Measurements from ENCODE around the gene YTHDF1. TPM values are rescaled to one million over a fixed set of nuclear protein-coding genes. Genes with fewer than 3 reads are reported as not detected.

The YTHDF1 gene
- total and polyA plus RNA-seq, 2 donors: 18.6 to 38.2 TPM

DNA sequence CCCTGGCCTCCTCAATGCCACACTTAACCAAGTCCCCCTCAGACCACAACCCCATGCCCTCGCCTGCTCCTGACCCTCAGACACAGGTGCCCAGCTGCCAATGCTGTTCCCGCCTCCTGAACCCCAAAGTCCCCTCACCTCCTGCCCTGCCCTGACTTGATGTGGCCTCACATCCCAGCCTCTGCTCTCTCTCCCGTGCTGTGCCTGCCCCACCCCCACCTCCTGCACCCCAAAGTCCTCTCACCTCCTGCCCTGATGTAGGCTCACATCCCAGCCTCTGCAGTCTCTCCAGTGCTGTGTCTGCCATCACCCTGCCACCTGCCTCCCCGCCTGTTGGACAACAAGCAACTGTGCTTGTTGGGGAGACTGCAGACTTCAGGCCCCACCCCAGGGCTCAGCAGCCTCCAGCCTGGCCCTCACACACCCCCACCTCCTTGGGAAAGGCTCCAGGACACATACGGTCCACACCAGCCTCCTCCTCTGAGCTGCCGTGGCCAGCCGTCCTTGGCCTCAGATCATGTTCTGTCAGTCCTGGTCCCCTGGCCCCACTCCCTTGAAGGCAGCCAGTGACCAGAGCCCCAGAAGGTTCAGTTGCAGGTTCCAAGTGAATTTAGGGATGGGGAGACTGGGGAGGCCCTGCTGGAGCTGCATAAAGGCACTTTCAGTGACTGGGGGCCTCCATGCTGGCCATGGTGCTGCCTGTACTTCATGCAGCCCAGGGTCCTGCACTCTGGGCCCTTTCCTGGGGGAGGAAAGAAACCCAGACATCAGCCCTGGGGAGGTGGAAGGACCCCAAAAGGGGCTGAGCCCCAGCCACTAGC is 28.4 kb downstream of the YTHDF1 start:
- H3K9me3 ChIP-seq (ENCODE audit: control insufficient read depth in 2 of 2, insufficient read depth in 1 of 2, low read length in 1 of 2): no peaks in the 10 kb centered on the region
- peaks cover 0 to 12% of the 10 kb centered on the region in 2 donors for H3K27me3 ChIP-seq (ENCODE audit: control insufficient read depth in 2 of 2, insufficient read depth in 1 of 2, low read length in 1 of 2)
- H3K4me3 ChIP-seq (ENCODE audit: low read length in 2 of 2): no peak overlapping the region
- no peak for DNase-seq (ENCODE audit: low read depth in 6 of 9, low spot score in 9 of 9)
- no peaks in the 10 kb centered on the region for H3K36me3 ChIP-seq (ENCODE audit: control insufficient read depth in 2 of 2, insufficient read depth in 2 of 2, low read length in 1 of 2)
- peaks cover 4 to 5% of the 10 kb centered on the region in 2 donors for H3K4me1 ChIP-seq (ENCODE audit: control insufficient read depth in 2 of 2, insufficient read depth in 2 of 2, low read length in 2 of 2)
- 94% methylated on average over 7 of the region's 7 CpGs for WGBS
- H3K27ac ChIP-seq (ENCODE audit: low read depth in 1 of 2, low read length in 1 of 2): no peak overlapping the region

DNA sequence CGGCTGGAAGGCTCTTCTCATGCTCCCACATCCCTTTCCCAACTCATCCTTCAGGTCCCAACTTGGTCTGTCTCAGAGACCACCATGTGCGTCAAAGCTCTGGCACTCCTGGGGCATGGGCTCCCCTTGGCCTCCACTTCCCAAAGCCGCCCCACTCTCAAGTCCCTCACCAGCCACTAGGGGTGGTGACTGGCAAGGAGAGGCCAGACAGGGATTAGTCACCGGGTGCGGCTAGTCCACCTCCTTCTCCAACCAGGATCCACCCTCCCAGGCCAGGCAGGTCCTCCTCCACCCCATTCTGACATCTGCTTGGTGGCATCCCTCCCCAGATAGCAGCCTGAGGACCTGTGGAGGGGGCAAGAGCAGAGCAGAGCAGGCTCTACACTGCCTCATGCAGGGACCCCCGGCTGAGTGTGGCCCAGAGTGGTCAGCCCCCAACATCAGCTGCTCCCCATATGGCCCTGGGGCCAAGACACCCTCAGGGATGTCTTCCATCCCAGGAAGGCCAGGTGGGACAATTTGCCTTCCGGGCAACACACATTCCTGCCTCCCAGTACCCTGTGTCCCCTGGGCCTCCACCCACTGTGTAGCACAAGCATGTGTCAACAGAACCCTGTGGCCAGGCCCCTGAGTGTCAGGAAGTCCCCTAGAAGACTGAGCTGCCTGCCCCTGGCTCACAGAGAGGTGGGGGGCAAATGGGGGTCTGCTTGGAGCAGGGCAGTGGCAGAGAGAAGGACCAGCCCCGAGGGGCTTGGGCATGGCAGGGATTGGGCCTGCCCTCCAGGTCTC is 29.2 kb downstream of the YTHDF1 start:
- no peak for DNase-seq (ENCODE audit: low read depth in 6 of 9, low spot score in 9 of 9)
- peaks cover 4 to 5% of the 10 kb centered on the region in 2 donors for H3K4me1 ChIP-seq (ENCODE audit: control insufficient read depth in 2 of 2, insufficient read depth in 2 of 2, low read length in 2 of 2)
- 97% methylated on average over 8 of the region's 8 CpGs for WGBS

GRCh38 chr20:63186084-63186483 is 29.8 kb downstream of the YTHDF1 start:
- H3K27me3 ChIP-seq (ENCODE audit: control insufficient read depth in 2 of 2, insufficient read depth in 1 of 2, low read length in 1 of 2): peaks cover 2 to 26% of the 10 kb centered on the region in 2 donors
- DNase-seq (ENCODE audit: low read depth in 6 of 9, low spot score in 9 of 9): no peak
- no peak overlapping the region for H3K27ac ChIP-seq (ENCODE audit: low read depth in 1 of 2, low read length in 1 of 2)
- 90% methylated on average over 8 of the region's 8 CpGs for WGBS
- no peak overlapping the region for H3K4me3 ChIP-seq (ENCODE audit: low read length in 2 of 2)
- no peaks in the 10 kb centered on the region for H3K36me3 ChIP-seq (ENCODE audit: control insufficient read depth in 2 of 2, insufficient read depth in 2 of 2, low read length in 1 of 2)
- no peaks in the 10 kb centered on the region for H3K9me3 ChIP-seq (ENCODE audit: control insufficient read depth in 2 of 2, insufficient read depth in 1 of 2, low read length in 1 of 2)
- peaks cover 4 to 5% of the 10 kb centered on the region in 2 donors for H3K4me1 ChIP-seq (ENCODE audit: control insufficient read depth in 2 of 2, insufficient read depth in 2 of 2, low read length in 2 of 2)

More for the DNA sequence above, 29.2 kb downstream of the YTHDF1 start:
- H3K9me3 ChIP-seq (ENCODE audit: control insufficient read depth in 2 of 2, insufficient read depth in 1 of 2, low read length in 1 of 2): no peaks in the 10 kb centered on the region
- no peak overlapping the region for H3K27ac ChIP-seq (ENCODE audit: low read depth in 1 of 2, low read length in 1 of 2)
- H3K27me3 ChIP-seq (ENCODE audit: control insufficient read depth in 2 of 2, insufficient read depth in 1 of 2, low read length in 1 of 2): peaks cover 2 to 20% of the 10 kb centered on the region in 2 donors
- H3K4me3 ChIP-seq (ENCODE audit: low read length in 2 of 2): no peak overlapping the region
- H3K36me3 ChIP-seq (ENCODE audit: control insufficient read depth in 2 of 2, insufficient read depth in 2 of 2, low read length in 1 of 2): no peaks in the 10 kb centered on the region

GRCh38 chr20:63185215-63185796 is 30.6 kb downstream of the YTHDF1 start:
- Histone ChIP-seq H3K36me3 (ENCODE audit: control insufficient read depth in 2 of 2, insufficient read depth in 2 of 2, low read length in 1 of 2) (no peaks in the 10 kb centered on the region), H3K4me1 (ENCODE audit: control insufficient read depth in 2 of 2, insufficient read depth in 2 of 2, low read length in 2 of 2) (peaks cover 4 to 5% of the 10 kb centered on the region in 2 donors), H3K27me3 (ENCODE audit: control insufficient read depth in 2 of 2, insufficient read depth in 1 of 2, low read length in 1 of 2) (peaks cover 9 to 34% of the 10 kb centered on the region in 2 donors), H3K27ac (ENCODE audit: low read depth in 1 of 2, low read length in 1 of 2) (no peak overlapping the region), H3K9me3 (ENCODE audit: control insufficient read depth in 2 of 2, insufficient read depth in 1 of 2, low read length in 1 of 2) (no peaks in the 10 kb centered on the region), H3K4me3 (ENCODE audit: low read length in 2 of 2) (no peak overlapping the region)
- 94% methylated on average over 21 of the region's 21 CpGs for WGBS
- no peak for DNase-seq (ENCODE audit: low read depth in 6 of 9, low spot score in 9 of 9)

- Histone ChIP-seq H3K27ac (ENCODE audit: low read depth in 1 of 2, low read length in 1 of 2) (no peak overlapping the region), H3K4me1 (ENCODE audit: control insufficient read depth in 2 of 2, insufficient read depth in 2 of 2, low read length in 2 of 2) (peaks cover 0 to 5% of the 10 kb centered on the region in 2 donors), H3K36me3 (ENCODE audit: control insufficient read depth in 2 of 2, insufficient read depth in 2 of 2, low read length in 1 of 2) (no peaks in the 10 kb centered on the region), H3K27me3 (ENCODE audit: control insufficient read depth in 2 of 2, insufficient read depth in 1 of 2, low read length in 1 of 2) (peaks cover 26 to 49% of the 10 kb centered on the region in 2 donors), H3K4me3 (ENCODE audit: low read length in 2 of 2) (no peak overlapping the region), H3K9me3 (ENCODE audit: control insufficient read depth in 2 of 2, insufficient read depth in 1 of 2, low read length in 1 of 2) (no peaks in the 10 kb centered on the region)
- 51% methylated on average over 13 of the region's 13 CpGs for WGBS
- DNase-seq (ENCODE audit: low read depth in 6 of 9, low spot score in 9 of 9): peak in 4 of 9 donors; percentile 17 to 37 (median 30)
These were observed 32.3 kb downstream of the YTHDF1 start for GRCh38 chr20:63183422-63184146.

DNA sequence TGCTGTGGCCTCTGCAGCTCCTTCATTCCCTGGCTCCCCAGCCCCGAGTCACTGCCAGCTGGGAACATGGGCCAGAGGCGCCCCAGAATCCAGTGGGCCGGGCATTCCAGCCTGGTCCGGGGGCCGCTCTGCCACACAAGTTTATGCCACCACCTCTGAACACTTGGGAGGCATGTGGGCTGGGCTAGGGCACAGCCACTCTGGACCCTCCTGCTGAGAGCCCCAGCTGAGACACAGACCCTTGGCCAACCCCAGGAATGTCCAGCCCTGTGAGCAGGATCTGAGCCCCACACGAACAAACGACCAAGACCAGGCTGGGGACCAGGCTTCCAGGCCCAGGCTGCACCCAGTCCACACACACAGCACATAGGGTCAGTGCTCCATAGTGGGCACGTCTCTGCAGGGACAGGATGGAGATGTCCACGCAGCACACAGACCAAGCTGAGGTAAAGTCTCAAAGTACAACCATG is 33.0 kb downstream of the YTHDF1 start:
- Histone ChIP-seq H3K27me3 (ENCODE audit: control insufficient read depth in 2 of 2, insufficient read depth in 1 of 2, low read length in 1 of 2) (peaks cover 32 to 55% of the 10 kb centered on the region in 2 donors), H3K4me3 (ENCODE audit: low read length in 2 of 2) (no peak overlapping the region), H3K4me1 (ENCODE audit: control insufficient read depth in 2 of 2, insufficient read depth in 2 of 2, low read length in 2 of 2) (peaks cover 0 to 5% of the 10 kb centered on the region in 2 donors), H3K36me3 (ENCODE audit: control insufficient read depth in 2 of 2, insufficient read depth in 2 of 2, low read length in 1 of 2) (no peaks in the 10 kb centered on the region), H3K9me3 (ENCODE audit: control insufficient read depth in 2 of 2, insufficient read depth in 1 of 2, low read length in 1 of 2) (no peaks in the 10 kb centered on the region), H3K27ac (ENCODE audit: low read depth in 1 of 2, low read length in 1 of 2) (no peak overlapping the region)
- WGBS: 73% methylated on average over 9 of the region's 9 CpGs
- DNase-seq (ENCODE audit: low read depth in 6 of 9, low spot score in 9 of 9): no peak

DNA sequence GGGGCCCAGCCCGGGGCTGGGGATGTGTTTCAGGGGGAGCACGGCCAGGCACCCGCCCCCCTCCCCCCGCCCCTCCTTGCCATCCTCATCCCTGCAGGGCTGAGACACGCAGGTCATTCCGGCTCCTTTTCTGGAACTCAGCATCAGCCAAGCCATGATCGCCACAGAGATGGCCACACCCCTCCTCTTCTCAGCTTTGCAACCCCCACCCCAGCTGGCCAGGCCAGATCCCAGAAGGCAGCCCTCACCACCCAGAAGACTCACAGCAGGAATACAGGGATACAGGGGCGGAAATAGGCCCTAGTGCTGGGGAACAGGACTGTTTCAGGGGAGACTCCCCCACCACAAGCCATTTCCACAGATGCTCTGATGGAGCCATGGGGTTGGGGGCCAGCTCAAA is 33.5 kb downstream of the YTHDF1 start:
- no peaks in the 10 kb centered on the region for H3K36me3 ChIP-seq (ENCODE audit: control insufficient read depth in 2 of 2, insufficient read depth in 2 of 2, low read length in 1 of 2)
- no peak for DNase-seq (ENCODE audit: low read depth in 6 of 9, low spot score in 9 of 9)
- no peaks in the 10 kb centered on the region for H3K9me3 ChIP-seq (ENCODE audit: control insufficient read depth in 2 of 2, insufficient read depth in 1 of 2, low read length in 1 of 2)
- WGBS: 69% methylated on average over 8 of the region's 8 CpGs
- H3K4me3 ChIP-seq (ENCODE audit: low read length in 2 of 2): no peak overlapping the region
- no peak overlapping the region for H3K27ac ChIP-seq (ENCODE audit: low read depth in 1 of 2, low read length in 1 of 2)
- peaks cover 0 to 5% of the 10 kb centered on the region in 2 donors for H3K4me1 ChIP-seq (ENCODE audit: control insufficient read depth in 2 of 2, insufficient read depth in 2 of 2, low read length in 2 of 2)
- peaks cover 38 to 60% of the 10 kb centered on the region in 2 donors for H3K27me3 ChIP-seq (ENCODE audit: control insufficient read depth in 2 of 2, insufficient read depth in 1 of 2, low read length in 1 of 2)

- peaks cover 0 to 5% of the 10 kb centered on the region in 2 donors for H3K4me1 ChIP-seq (ENCODE audit: control insufficient read depth in 2 of 2, insufficient read depth in 2 of 2, low read length in 2 of 2)
- peaks cover 50 to 72% of the 10 kb centered on the region in 2 donors for H3K27me3 ChIP-seq (ENCODE audit: control insufficient read depth in 2 of 2, insufficient read depth in 1 of 2, low read length in 1 of 2)
- H3K27ac ChIP-seq (ENCODE audit: low read depth in 1 of 2, low read length in 1 of 2): no peak overlapping the region
- no peak overlapping the region for H3K4me3 ChIP-seq (ENCODE audit: low read length in 2 of 2)
- H3K36me3 ChIP-seq (ENCODE audit: control insufficient read depth in 2 of 2, insufficient read depth in 2 of 2, low read length in 1 of 2): no peaks in the 10 kb centered on the region
- H3K9me3 ChIP-seq (ENCODE audit: control insufficient read depth in 2 of 2, insufficient read depth in 1 of 2, low read length in 1 of 2): peaks cover 0 to 3% of the 10 kb centered on the region in 2 donors
- 87% methylated on average over 4 of the region's 4 CpGs for WGBS
- DNase-seq (ENCODE audit: low read depth in 6 of 9, low spot score in 9 of 9): no peak
These were observed 34.7 kb downstream of the YTHDF1 start for GRCh38 chr20:63181226-63181625.

Measured in thymus (tissue), 11 donors.